ENCODE data around the gene DNAJA3. TPM values are rescaled to one million over a fixed set of nuclear protein-coding genes. Genes with fewer than 3 reads are reported as not detected.

The DNAJA3 gene
- total and polyA plus RNA-seq, 2 experiments from 2014 or later, result 60.5 to 70.7 TPM

GRCh38 chr16:4412159-4412558 lies 13.5 kb upstream of the DNAJA3 start:
- TF ChIP-seq, protein P1, sequence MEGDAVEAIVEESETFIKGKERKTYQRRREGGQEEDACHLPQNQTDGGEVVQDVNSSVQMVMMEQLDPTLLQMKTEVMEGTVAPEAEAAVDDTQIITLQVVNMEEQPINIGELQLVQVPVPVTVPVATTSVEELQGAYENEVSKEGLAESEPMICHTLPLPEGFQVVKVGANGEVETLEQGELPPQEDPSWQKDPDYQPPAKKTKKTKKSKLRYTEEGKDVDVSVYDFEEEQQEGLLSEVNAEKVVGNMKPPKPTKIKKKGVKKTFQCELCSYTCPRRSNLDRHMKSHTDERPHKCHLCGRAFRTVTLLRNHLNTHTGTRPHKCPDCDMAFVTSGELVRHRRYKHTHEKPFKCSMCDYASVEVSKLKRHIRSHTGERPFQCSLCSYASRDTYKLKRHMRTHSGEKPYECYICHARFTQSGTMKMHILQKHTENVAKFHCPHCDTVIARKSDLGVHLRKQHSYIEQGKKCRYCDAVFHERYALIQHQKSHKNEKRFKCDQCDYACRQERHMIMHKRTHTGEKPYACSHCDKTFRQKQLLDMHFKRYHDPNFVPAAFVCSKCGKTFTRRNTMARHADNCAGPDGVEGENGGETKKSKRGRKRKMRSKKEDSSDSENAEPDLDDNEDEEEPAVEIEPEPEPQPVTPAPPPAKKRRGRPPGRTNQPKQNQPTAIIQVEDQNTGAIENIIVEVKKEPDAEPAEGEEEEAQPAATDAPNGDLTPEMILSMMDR (IDR thresholded peaks at IDR 0.05; ENCODE audit: low read depth, low read length), result no peak
- Histone ChIP-seq H3K27ac (no peak overlapping the region), H3K27me3 (no peaks in the 10 kb centered on the region), H3K4me3 (no peak overlapping the region), H3K4me1 (ENCODE audit: low read depth) (no peaks in the 10 kb centered on the region), H3K36me3 (no peaks in the 10 kb centered on the region), H3K9me3 (ENCODE audit: low read depth) (no peaks in the 10 kb centered on the region)
- DNase-seq (ENCODE audit: low read depth in 1 of 2, low spot score in 1 of 2), result no peak

DNA sequence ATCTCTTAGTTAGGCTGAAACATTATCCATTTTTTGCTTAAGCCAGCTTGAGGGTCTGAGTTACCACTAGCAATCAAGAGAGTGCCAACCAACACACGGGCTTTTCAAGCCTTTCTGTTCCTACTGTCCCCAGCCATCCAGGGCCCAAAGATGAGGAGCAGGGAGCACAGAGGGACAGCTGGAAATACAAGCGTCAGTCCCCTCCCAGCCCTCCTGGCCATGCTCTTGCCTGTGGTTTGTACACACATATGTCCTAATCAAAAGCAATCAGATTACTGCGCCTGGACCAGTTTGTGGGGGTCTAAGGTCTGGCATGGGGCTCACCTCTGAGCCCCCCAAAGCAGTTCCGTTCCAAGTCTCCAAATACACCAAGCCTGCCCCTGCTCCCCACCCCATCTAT lies 12.8 kb upstream of the DNAJA3 start:
- Histone ChIP-seq H3K4me3 (no peak overlapping the region), H3K9me3 (ENCODE audit: low read depth) (no peaks in the 10 kb centered on the region), H3K27ac (no peak overlapping the region), H3K27me3 (no peaks in the 10 kb centered on the region), H3K36me3 (no peaks in the 10 kb centered on the region), H3K4me1 (ENCODE audit: low read depth) (no peaks in the 10 kb centered on the region)
- TF ChIP-seq, protein P1 (IDR thresholded peaks at IDR 0.05; ENCODE audit: low read depth, low read length), result no peak
- no peak for DNase-seq (ENCODE audit: low read depth in 1 of 2, low spot score in 1 of 2)

DNA sequence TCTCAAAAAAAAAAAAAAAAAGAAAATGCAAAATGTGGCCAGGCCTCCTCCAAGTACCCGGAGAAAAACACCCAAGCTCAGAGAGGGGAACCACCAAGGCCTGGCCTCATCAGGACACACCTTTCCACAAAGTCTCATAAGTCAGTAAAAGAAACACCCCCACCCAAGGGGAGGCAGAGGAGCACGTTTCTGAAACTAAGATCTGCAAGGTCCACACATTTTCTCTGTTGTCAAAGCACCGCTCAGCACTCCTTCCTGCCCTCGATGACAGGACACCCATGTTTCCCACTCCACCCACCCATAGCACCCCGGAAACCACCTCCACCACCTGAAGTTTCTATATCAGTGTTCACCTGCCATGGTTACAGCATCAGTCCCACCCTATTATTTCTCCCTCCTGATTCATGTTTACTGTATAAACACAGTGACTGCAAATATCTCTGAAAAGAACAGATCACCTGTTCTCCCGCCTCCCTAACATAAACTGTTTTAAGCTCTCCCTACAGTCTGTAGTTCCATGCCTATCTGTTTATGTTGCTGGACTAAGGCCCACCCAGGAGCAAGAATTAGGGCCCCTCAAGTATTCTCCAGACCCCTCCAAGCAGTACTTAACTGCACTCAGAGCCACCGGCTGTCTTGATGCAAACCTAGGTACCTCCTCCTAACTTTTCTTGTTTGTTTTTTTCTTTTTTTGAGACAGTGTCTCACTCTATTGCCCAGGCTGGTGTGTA lies 11.3 kb upstream of the DNAJA3 start:
- DNase-seq (ENCODE audit: low read depth in 1 of 2, low spot score in 1 of 2), result no peak
- Histone ChIP-seq H3K4me1 (ENCODE audit: low read depth) (no peaks in the 10 kb centered on the region), H3K27me3 (no peaks in the 10 kb centered on the region), H3K9me3 (ENCODE audit: low read depth) (no peaks in the 10 kb centered on the region), H3K4me3 (no peak overlapping the region), H3K27ac (no peak overlapping the region), H3K36me3 (no peaks in the 10 kb centered on the region)
- TF ChIP-seq, protein P1 (IDR thresholded peaks at IDR 0.05; ENCODE audit: low read depth, low read length), result no peak

DNA sequence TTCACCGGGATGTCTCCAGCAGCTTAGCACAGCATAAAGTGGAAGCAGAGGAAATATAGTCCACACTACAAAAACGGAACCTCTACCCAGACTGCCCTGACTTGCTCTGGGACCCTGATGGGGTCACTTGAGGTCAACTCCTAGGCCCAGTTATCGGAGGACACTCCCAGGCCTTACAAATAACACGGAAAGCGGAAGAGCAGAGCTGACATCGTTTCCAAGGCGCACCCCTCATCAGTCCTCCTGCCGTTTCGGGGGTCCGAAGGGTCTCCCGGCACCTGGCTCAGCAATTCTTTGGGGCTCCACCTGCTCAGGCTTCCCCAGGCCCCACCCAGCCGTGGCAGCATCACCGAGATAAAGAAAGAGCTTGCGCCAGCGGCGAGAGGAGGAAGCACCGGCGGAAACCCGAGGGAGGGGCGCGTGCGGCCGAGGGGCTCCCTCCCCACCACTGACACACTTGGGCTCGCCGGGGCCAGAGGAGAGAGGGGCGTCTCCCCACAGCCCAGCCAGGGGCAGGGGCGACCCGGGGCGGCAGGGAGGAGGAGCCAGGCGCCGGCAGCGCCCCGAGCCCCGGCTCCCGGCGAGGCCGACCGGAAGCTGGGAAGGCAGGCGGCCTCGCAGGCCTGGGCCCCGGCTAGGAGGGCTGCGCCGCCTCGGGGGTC lies 10.0 kb upstream of the DNAJA3 start:
- DNase-seq (ENCODE audit: low read depth in 1 of 2, low spot score in 1 of 2), result peak in 1 of 2 donors; percentile 27
- Histone ChIP-seq H3K4me1 (ENCODE audit: low read depth) (no peaks in the 10 kb centered on the region), H3K27ac (no peak overlapping the region), H3K36me3 (no peaks in the 10 kb centered on the region), H3K9me3 (ENCODE audit: low read depth) (no peaks in the 10 kb centered on the region), H3K27me3 (no peaks in the 10 kb centered on the region), H3K4me3 (peak overlapping the region; percentile 61)
- TF ChIP-seq, protein P1 (IDR thresholded peaks at IDR 0.05; ENCODE audit: low read depth, low read length), result no peak

GRCh38 chr16:4416200-4417032 lies 9.3 kb upstream of the DNAJA3 start, which contains the start of gene CORO7:
CORO7 (minus strand) TSS chr16:4416596; CDS start chr16:4416518, 78 bp downstream.
- no peaks in the 10 kb centered on the region for H3K9me3 ChIP-seq (ENCODE audit: low read depth)
- no peak within 1 kb of the TSS for H3K27ac ChIP-seq
- no peaks in the 10 kb centered on the region for H3K27me3 ChIP-seq
- TF ChIP-seq, protein P1 (IDR thresholded peaks at IDR 0.05; ENCODE audit: low read depth, low read length), result no peak
- H3K36me3 ChIP-seq, result no peaks in the 10 kb centered on the region
- peak; percentile 91 to 94 for DNase-seq (ENCODE audit: low read depth in 1 of 2, low spot score in 1 of 2)
- H3K4me1 ChIP-seq (ENCODE audit: low read depth), result no peaks in the 10 kb centered on the region
- H3K4me3 ChIP-seq, result peak within 1 kb of the TSS; percentile 61
